A549 (cell line): ENCODE results near the gene GALNT3. TPM values are rescaled to one million over a fixed set of nuclear protein-coding genes. Genes with fewer than 3 reads are reported as not detected.

Experiments used
- ATAC-seq, 2 experiments: fragments of 200-7000 bp in 1 of 2; fragments of >200 bp in 1 of 2; cut with Nextera tagmentation in 1 of 2; cut with Tn5 transposase in 1 of 2; 3 replicates each; pipeline versions ENCODE4 v1.8.0 to v1.9.1; 2018 to 2020; ENCODE audit warnings: mild to moderate bottlenecking in 1 of 2, moderate library complexity in 1 of 2
- CTCF ChIA-PET: fragments of 300-600 bp; sonication (Branson Sonifier 250); formaldehyde crosslinking; extraction: SDS; loops from one replicate; lab custom pipeline; 2021; ENCODE audit warnings: antibody characterized with exemption, inconsistent platforms; lab: Yijun Ruan, JAX
- POLR2A ChIA-PET: fragments of 350-600 bp; formaldehyde crosslinking; extraction: SDS; loops from one replicate; lab custom pipeline; 2021; ENCODE audit warnings: antibody characterized with exemption, inconsistent platforms; lab: Yijun Ruan, JAX
- DNase-seq, 2 experiments: peaks; one replicate each; pipeline versions ENCODE4 v3.0.0 to v3.0.0-alpha.2; 2011 to 2016; ENCODE audit warnings: low read depth in 1 of 2, low spot score in 1 of 2
- FAIRE-seq: peaks from 2 replicates; lab custom pipeline; 2011; peaks lifted over from hg19 to GRCh38; lab: Jason Lieb, UNC
- H3K27ac ChIP-seq, 2 experiments: fragments of >200 bp; sonication (Bioruptor Twin); formaldehyde crosslinking; 3 replicates each; pipeline ENCODE4 v1.5.1; 2016 to 2017
- H3K4me1 ChIP-seq: fragments of >200 bp; sonication (Bioruptor Twin); formaldehyde crosslinking; 3 replicates; pipeline ENCODE4 v1.6.1; 2016
- H3K4me2 ChIP-seq: fragments of >200 bp; sonication (Bioruptor Twin); formaldehyde crosslinking; 3 replicates; pipeline ENCODE4 v1.6.1; 2016
- H3K4me3 ChIP-seq: fragments of >200 bp; sonication (Bioruptor Twin); formaldehyde crosslinking; 3 replicates; pipeline ENCODE4 v1.5.1; 2016
- H3K9me3 ChIP-seq: fragments of >200 bp; sonication (Bioruptor Twin); formaldehyde crosslinking; 3 replicates; pipeline ENCODE4 v1.6.1; 2016
- CBX8 ChIP-seq: fragments of 200-600 bp; sonication (generic); IDR thresholded peaks from 2 replicates; pipeline ENCODE4 v1.6.1; 2016
- CHD2 ChIP-seq: fragments of 150-350 bp; IDR thresholded peaks from 2 replicates; pipeline ENCODE4 v1.6.1; 2014; ENCODE audit warnings: low read length; ENCODE audit not compliant: partially characterized antibody
- CHD4 ChIP-seq: fragments of 200-600 bp; sonication (generic); IDR thresholded peaks from 2 replicates; pipeline ENCODE4 v1.6.1; 2016; ENCODE audit warnings: antibody characterized with exemption, mild to moderate bottlenecking, borderline replicate concordance
- EHMT2 ChIP-seq: fragments of 200-600 bp; sonication (generic); IDR thresholded peaks from 2 replicates; pipeline ENCODE4 v1.6.1; 2016; ENCODE audit warnings: antibody characterized with exemption, low read depth, mild to moderate bottlenecking, moderate library complexity
- ESRRA ChIP-seq: fragments of 150-350 bp; IDR thresholded peaks from 2 replicates; pipeline ENCODE4 v1.6.1; 2014; ENCODE audit warnings: mild to moderate bottlenecking, low read length, borderline replicate concordance
- FOSL2 ChIP-seq, 2 experiments: fragments of 450-650 bp in 1 of 2; fragments of >200 bp in 1 of 2; sonication (Bioruptor Twin) in 1 of 2; formaldehyde crosslinking; IDR thresholded peaks; 2 replicates each; pipeline versions ENCODE4 v1.5.0 to v1.6.1; 2016 to 2020; ENCODE audit warnings: mild to moderate bottlenecking in 1 of 2, moderate library complexity in 1 of 2
- GATA3 ChIP-seq: IDR thresholded peaks from 2 replicates; pipeline ENCODE4 v1.6.1; 2012; ENCODE audit warnings: borderline replicate concordance
- HOXA7 ChIP-seq: fragments of 250-450 bp; sonication (Bioruptor Pico); IDR thresholded peaks from 2 replicates; pipeline ENCODE4 v1.5.0; 2020; ENCODE audit warnings: mild to moderate bottlenecking, moderate library complexity
- HOXB13 ChIP-seq: fragments of 250-450 bp; sonication (Bioruptor Pico); IDR thresholded peaks from 2 replicates; pipeline ENCODE4 v1.5.0; 2020; ENCODE audit warnings: low read depth, mild to moderate bottlenecking, moderate library complexity
- HOXB5 ChIP-seq: fragments of 250-450 bp; sonication (Bioruptor Pico); IDR thresholded peaks from 2 replicates; pipeline ENCODE4 v1.5.0; 2020; ENCODE audit warnings: mild to moderate bottlenecking, moderate library complexity
- JUN ChIP-seq, 2 experiments: fragments of >200 bp; sonication (Bioruptor Twin); formaldehyde crosslinking; IDR thresholded peaks; 2 replicates in 1 of 2; 3 replicates in 1 of 2; pipeline ENCODE4 v1.6.1; 2016 to 2017
- JUNB ChIP-seq: fragments of >200 bp; sonication (Bioruptor Twin); formaldehyde crosslinking; IDR thresholded peaks from 2 replicates; pipeline ENCODE4 v1.6.1; 2016
- KDM1A ChIP-seq: fragments of 200-600 bp; sonication (generic); IDR thresholded peaks from 2 replicates; pipeline ENCODE4 v1.6.1; 2016; ENCODE audit warnings: low read depth, mild to moderate bottlenecking
- MAFK ChIP-seq: fragments of 450-650 bp; IDR thresholded peaks from 2 replicates; pipeline ENCODE4 v1.6.1; 2014; ENCODE audit not compliant: partially characterized antibody
- MYC ChIP-seq: IDR thresholded peaks from 2 replicates; pipeline ENCODE4 v1.6.1; 2012; ENCODE audit warnings: mild to moderate bottlenecking, inconsistent platforms, low read length, improper control_type of control experiment, borderline replicate concordance
- NPAS2 ChIP-seq: fragments of 250-450 bp; sonication (Bioruptor Pico); IDR thresholded peaks from 2 replicates; pipeline ENCODE4 v1.8.0; 2022; ENCODE audit warnings: mild to moderate bottlenecking, moderate library complexity, borderline replicate concordance
- PHF8 ChIP-seq: fragments of 200-600 bp; sonication (generic); IDR thresholded peaks from 2 replicates; pipeline ENCODE4 v1.6.1; 2016; ENCODE audit warnings: low read depth, mild to moderate bottlenecking, antibody characterized with exemption, moderate library complexity, borderline replicate concordance
- RFX5 ChIP-seq: fragments of 450-650 bp; IDR thresholded peaks from 2 replicates; pipeline ENCODE4 v1.7.1; 2014; ENCODE audit warnings: antibody characterized with exemption, mild to moderate bottlenecking, moderate library complexity
- SREBF2 ChIP-seq: fragments of 450-650 bp; IDR thresholded peaks from 2 replicates; pipeline ENCODE4 v1.6.1; 2014; ENCODE audit warnings: mild to moderate bottlenecking, moderate library complexity
- TFCP2L1 ChIP-seq: fragments of 250-450 bp; sonication (Bioruptor Pico); IDR thresholded peaks from 2 replicates; pipeline ENCODE4 v1.5.0; 2021; ENCODE audit warnings: mild to moderate bottlenecking
- TP53 ChIP-seq: fragments of 250-450 bp; sonication (Bioruptor Pico); IDR thresholded peaks from 2 replicates; pipeline ENCODE4 v1.5.0; 2021; ENCODE audit warnings: mild to moderate bottlenecking, moderate library complexity
- ZSCAN20 ChIP-seq: fragments of 250-450 bp; sonication (Bioruptor Pico); IDR thresholded peaks from 2 replicates; pipeline ENCODE4 v1.8.0; 2022; ENCODE audit warnings: mild to moderate bottlenecking, moderate library complexity
- WGBS: methylation state at CpG from one replicate; pipeline ENCODE4 v1.1.6; 2017; ENCODE audit errors: missing lambda C conversion rate; 5-methylcytosine and 5-hydroxymethylcytosine counted together
- polyA plus RNA-seq, 4 experiments: library from polyadenylated mRNA; depleted of rRNA in 3 of 4; stranded (reverse); fragments of >200 nt; fragmentation: RNase III in 1 of 4; extraction: RNeasy Plus Mini Kit Qiagen cat#74134 plus additional on column Dnase treatment in 1 of 4; gene quantifications; 2 replicates in 3 of 4; 3 replicates in 1 of 4; pipeline ENCODE4 v1.2.3, GENCODE V29; 2011 to 2017
- TF ChIP-seq, protein P1 (sequence below): fragments of 200-600 bp; sonication (generic); IDR thresholded peaks from 2 replicates; pipeline ENCODE4 v1.6.1; 2016; ENCODE audit warnings: antibody characterized with exemption, mild to moderate bottlenecking, moderate library complexity
- TF ChIP-seq, protein P2 (sequence below): fragments of 250-450 bp; sonication (Bioruptor Pico); IDR thresholded peaks from 2 replicates; pipeline ENCODE4 v1.5.0; 2020; ENCODE audit warnings: low read depth, mild to moderate bottlenecking, moderate library complexity
- TF ChIP-seq, protein P3 (sequence below): fragments of >200 bp; sonication (Bioruptor Twin); formaldehyde crosslinking; IDR thresholded peaks from 3 replicates; pipeline ENCODE4 v1.5.1; 2016
- TF ChIP-seq, protein P4 (sequence below): IDR thresholded peaks from 2 replicates; pipeline ENCODE4 v1.6.1; 2012
- TF ChIP-seq, protein P5 (sequence below): fragments of >200 bp; sonication (Bioruptor Twin); formaldehyde crosslinking; IDR thresholded peaks from 3 replicates; pipeline ENCODE4 v1.6.1; 2016

Gene GALNT3
- polyA plus RNA-seq, 2 of the 4 experiments (the other 2 are of a cell fraction) = 0.05 to 0.10 TPM

DNA sequence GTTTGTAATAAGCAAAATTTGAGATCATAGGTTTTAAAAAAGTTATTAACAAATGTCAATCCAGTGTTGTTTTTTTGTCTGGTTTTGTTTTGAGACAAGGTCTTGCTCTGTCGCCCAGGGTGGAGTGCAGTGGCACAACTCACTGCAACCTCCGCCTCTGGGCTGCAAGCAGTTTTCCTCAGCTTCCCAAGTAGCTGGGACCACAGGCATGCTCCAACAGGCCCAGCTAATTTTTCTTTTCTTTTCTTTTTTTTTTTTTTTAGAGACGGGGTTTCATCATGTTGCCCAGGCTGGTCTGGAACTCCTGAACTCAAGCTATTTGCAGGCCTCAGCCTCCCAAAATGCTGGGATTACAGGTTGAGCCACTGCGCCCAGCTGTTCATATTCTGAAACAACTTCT is 31.3 kb downstream of the GALNT3 start:
- no peak overlapping the region for H3K4me2 ChIP-seq
- WGBS = 72% methylated on average over 4 of the region's 4 CpGs
- POLR2A ChIA-PET = no interaction called here
- CTCF ChIA-PET = no interaction called here
- ATAC-seq = no peak
- H3K4me3 ChIP-seq = no peak overlapping the region
- H3K4me1 ChIP-seq = no peaks in the 10 kb centered on the region
- H3K9me3 ChIP-seq = no peaks in the 10 kb centered on the region
- FAIRE-seq = no peak
- H3K27ac ChIP-seq = no peak overlapping the region
- TF ChIP-seq, protein P1, sequence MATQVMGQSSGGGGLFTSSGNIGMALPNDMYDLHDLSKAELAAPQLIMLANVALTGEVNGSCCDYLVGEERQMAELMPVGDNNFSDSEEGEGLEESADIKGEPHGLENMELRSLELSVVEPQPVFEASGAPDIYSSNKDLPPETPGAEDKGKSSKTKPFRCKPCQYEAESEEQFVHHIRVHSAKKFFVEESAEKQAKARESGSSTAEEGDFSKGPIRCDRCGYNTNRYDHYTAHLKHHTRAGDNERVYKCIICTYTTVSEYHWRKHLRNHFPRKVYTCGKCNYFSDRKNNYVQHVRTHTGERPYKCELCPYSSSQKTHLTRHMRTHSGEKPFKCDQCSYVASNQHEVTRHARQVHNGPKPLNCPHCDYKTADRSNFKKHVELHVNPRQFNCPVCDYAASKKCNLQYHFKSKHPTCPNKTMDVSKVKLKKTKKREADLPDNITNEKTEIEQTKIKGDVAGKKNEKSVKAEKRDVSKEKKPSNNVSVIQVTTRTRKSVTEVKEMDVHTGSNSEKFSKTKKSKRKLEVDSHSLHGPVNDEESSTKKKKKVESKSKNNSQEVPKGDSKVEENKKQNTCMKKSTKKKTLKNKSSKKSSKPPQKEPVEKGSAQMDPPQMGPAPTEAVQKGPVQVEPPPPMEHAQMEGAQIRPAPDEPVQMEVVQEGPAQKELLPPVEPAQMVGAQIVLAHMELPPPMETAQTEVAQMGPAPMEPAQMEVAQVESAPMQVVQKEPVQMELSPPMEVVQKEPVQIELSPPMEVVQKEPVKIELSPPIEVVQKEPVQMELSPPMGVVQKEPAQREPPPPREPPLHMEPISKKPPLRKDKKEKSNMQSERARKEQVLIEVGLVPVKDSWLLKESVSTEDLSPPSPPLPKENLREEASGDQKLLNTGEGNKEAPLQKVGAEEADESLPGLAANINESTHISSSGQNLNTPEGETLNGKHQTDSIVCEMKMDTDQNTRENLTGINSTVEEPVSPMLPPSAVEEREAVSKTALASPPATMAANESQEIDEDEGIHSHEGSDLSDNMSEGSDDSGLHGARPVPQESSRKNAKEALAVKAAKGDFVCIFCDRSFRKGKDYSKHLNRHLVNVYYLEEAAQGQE = no peak
- no peak for TF ChIP-seq TFCP2L1 (CRISPR knock-in tag)
- TF ChIP-seq HOXA7 (CRISPR knock-in tag) = no peak
- no peak for TF ChIP-seq CBX8
- TF ChIP-seq RFX5 = no peak
- TF ChIP-seq HOXB5 (CRISPR knock-in tag) = no peak
- TF ChIP-seq MAFK = no peak
- no peak for DNase-seq

DNA sequence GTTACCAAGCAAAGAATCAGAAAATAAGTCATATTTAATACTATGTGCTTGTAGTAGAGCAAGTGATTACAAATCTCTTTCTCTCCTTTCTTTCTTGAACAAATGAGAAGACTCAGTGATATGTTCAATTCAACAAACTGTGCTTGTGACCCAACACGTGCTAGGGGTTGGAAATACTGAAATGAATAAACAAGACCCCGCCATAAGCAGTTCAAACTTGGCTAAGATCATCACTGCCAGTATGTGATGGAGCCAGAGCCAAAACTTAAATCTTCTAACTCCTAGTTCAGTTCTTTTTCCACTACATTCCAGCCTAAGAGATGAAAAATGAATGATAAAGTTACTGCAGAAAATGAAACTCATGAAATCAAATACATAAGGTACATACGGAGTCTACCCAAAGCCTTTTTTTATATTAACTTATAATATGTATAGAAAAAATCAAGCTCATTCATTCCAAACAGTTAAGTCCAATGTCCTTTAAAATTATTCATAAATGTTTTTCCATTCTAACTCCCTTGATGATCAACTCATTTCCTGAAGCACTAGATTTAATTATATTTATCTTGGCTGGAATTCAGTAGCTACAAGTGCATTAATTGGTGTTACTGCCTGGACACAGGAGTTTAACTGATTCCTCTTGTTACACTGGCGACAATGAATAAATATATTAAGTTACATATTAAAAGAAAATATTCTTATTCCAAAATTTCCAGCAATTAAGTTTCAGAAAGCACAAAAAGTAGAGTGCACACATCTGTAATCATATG is 36.0 kb downstream of the GALNT3 start:
- no peak overlapping the region for H3K27ac ChIP-seq
- no peak overlapping the region for H3K4me3 ChIP-seq
- no peaks in the 10 kb centered on the region for H3K4me1 ChIP-seq
- no peaks in the 10 kb centered on the region for H3K9me3 ChIP-seq
- no peak for ATAC-seq
- FAIRE-seq = no peak
- ChIA-PET POLR2A (no interaction called here), CTCF (no interaction called here)
- DNase-seq = no peak
- no peak overlapping the region for H3K4me2 ChIP-seq
- WGBS = 32% methylated on average over 4 of the region's 4 CpGs
- TF ChIP-seq ESRRA (no peak), EHMT2 (no peak), RFX5 (no peak), CHD2 (no peak), HOXB13 (no peak), PHF8 (no peak), GATA3 (no peak)
- TF ChIP-seq, protein P2, sequence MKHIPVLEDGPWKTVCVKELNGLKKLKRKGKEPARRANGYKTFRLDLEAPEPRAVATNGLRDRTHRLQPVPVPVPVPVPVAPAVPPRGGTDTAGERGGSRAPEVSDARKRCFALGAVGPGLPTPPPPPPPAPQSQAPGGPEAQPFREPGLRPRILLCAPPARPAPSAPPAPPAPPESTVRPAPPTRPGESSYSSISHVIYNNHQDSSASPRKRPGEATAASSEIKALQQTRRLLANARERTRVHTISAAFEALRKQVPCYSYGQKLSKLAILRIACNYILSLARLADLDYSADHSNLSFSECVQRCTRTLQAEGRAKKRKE = no peak
- TF ChIP-seq, protein P3, sequence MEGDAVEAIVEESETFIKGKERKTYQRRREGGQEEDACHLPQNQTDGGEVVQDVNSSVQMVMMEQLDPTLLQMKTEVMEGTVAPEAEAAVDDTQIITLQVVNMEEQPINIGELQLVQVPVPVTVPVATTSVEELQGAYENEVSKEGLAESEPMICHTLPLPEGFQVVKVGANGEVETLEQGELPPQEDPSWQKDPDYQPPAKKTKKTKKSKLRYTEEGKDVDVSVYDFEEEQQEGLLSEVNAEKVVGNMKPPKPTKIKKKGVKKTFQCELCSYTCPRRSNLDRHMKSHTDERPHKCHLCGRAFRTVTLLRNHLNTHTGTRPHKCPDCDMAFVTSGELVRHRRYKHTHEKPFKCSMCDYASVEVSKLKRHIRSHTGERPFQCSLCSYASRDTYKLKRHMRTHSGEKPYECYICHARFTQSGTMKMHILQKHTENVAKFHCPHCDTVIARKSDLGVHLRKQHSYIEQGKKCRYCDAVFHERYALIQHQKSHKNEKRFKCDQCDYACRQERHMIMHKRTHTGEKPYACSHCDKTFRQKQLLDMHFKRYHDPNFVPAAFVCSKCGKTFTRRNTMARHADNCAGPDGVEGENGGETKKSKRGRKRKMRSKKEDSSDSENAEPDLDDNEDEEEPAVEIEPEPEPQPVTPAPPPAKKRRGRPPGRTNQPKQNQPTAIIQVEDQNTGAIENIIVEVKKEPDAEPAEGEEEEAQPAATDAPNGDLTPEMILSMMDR = no peak
- TF ChIP-seq, all 56 proteins: peak for 0

DNA sequence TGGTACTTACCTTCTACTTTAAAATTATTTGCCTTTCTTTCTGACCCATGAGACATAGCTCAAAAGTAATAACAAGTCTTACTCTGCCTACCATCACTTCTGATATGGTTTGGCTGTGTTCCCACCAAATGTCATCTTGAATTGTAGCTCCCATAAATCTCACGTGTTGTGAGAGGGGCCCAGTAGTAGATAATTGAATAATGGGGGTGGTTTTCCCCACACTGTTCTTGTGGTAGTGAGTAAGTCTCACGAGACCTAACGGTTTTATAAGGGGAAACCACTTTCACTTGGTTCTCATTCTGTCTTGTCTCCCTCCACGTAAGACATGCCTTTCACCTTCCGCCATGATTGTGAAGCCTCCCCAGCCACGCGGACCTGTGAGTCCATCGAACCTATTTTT is 47.5 kb downstream of the GALNT3 start:
- Histone ChIP-seq H3K4me1 (no peaks in the 10 kb centered on the region), H3K9me3 (no peaks in the 10 kb centered on the region), H3K4me2 (no peak overlapping the region), H3K27ac (no peak overlapping the region), H3K4me3 (no peak overlapping the region)
- ATAC-seq = no peak
- WGBS = 43% methylated on average over 8 of the region's 8 CpGs
- ChIA-PET POLR2A (no interaction called here), CTCF (no interaction called here)
- FAIRE-seq = no peak
- no peak for DNase-seq
- TF ChIP-seq TP53 (CRISPR knock-in tag) (no peak), FOSL2 (IDR thresholded peaks at IDR 0.05) (no peak), FOSL2 (CRISPR knock-in tag; IDR thresholded peaks at IDR 0.05) (no peak), SREBF2 (no peak), KDM1A (no peak), CHD2 (no peak), JUN (IDR thresholded peaks at IDR 0.05) (no peak), NPAS2 (CRISPR knock-in tag) (no peak), ZSCAN20 (CRISPR knock-in tag) (no peak), MYC (no peak), HOXB13 (no peak), HOXA7 (CRISPR knock-in tag) (no peak), CHD4 (no peak), JUNB (no peak)
- TF ChIP-seq, protein P4, sequence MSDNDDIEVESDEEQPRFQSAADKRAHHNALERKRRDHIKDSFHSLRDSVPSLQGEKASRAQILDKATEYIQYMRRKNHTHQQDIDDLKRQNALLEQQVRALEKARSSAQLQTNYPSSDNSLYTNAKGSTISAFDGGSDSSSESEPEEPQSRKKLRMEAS = no peak
- TF ChIP-seq, protein P5, sequence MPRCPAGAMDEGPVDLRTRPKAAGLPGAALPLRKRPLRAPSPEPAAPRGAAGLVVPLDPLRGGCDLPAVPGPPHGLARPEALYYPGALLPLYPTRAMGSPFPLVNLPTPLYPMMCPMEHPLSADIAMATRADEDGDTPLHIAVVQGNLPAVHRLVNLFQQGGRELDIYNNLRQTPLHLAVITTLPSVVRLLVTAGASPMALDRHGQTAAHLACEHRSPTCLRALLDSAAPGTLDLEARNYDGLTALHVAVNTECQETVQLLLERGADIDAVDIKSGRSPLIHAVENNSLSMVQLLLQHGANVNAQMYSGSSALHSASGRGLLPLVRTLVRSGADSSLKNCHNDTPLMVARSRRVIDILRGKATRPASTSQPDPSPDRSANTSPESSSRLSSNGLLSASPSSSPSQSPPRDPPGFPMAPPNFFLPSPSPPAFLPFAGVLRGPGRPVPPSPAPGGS = no peak
